Measurements from ENCODE around the gene NBPF20.
"Not testable (repeated sequence)": the region's sequence is repeated elsewhere in the genome, so short reads cannot be mapped to it uniquely, and the experiment has no call there.

GRCh38 chr1:145431363-145432256 is 6.2 kb upstream of the NBPF20 start:
- TF ChIP-seq EZH2 (IDR thresholded peaks at IDR 0.05; ENCODE audit: insufficient read depth, poor library complexity, severe bottlenecking), result peak; percentile 70
- TF ChIP-seq EZH2phosphoT487 (IDR thresholded peaks at IDR 0.05; ENCODE audit: insufficient read depth, low read depth), result not testable (repeated sequence)

Data from GM23248 (cell line).